Left ventricle myocardium inferior (tissue), 1 donor: ENCODE results near the gene VEGFA. TPM values are rescaled to one million over a fixed set of nuclear protein-coding genes. Genes with fewer than 3 reads are reported as not detected.

Experiments used
- DNase-seq: peaks from one replicate; pipeline ENCODE4 v3.0.0-alpha.2; 2020
- H3K27ac ChIP-seq: fragments of 200-600 bp; replicated peaks from 2 replicates; pipeline ENCODE4 v1.8.0; 2021
- H3K27me3 ChIP-seq: fragments of 200-600 bp; 2 replicates; pipeline ENCODE4 v1.8.0; 2021; ENCODE audit warnings: low read depth
- H3K36me3 ChIP-seq: fragments of 200-600 bp; 2 replicates; pipeline ENCODE4 v1.8.0; 2021
- H3K4me1 ChIP-seq: fragments of 200-600 bp; 2 replicates; pipeline ENCODE4 v1.8.0; 2021
- H3K4me3 ChIP-seq: fragments of 200-600 bp; 2 replicates; pipeline ENCODE4 v1.8.0; 2021; ENCODE audit warnings: mild to moderate bottlenecking, moderate library complexity
- H3K9me3 ChIP-seq: fragments of 200-600 bp; replicated peaks from 2 replicates; pipeline ENCODE4 v1.8.0; 2021
- CTCF ChIP-seq: fragments of 200-600 bp; IDR thresholded peaks from 2 replicates; pipeline ENCODE4 v1.8.0; 2021; ENCODE audit warnings: antibody characterized with exemption, mild to moderate bottlenecking, borderline replicate concordance
- intact Hi-C: fragments of 100-400 bp; cut with micrococcal nuclease; formaldehyde crosslinking; loops from one replicate; pipeline ENCODE4 v1.11.0; 2022
- total RNA-seq: library from RNA; stranded (reverse); fragmentation: NEBNext Ultra II Directional; extraction: Animal tissue kit (Norgen Biotek cat#: 25700); gene quantifications from one replicate; pipeline ENCODE4 v1.2.1, GENCODE V29; 2021
- donor health status: DM: no; HTN: yes; CAD: no; lungs with severe emphysema.

VEGFA gene
- total RNA-seq, 1 donor from 2014 or later = 359 TPM

GRCh38 chr6:43795421-43795820 lies 25.4 kb downstream of the VEGFA start:
- no peaks in the 10 kb centered on the region for H3K36me3 ChIP-seq
- intact Hi-C loops = no loop called here
- no peak overlapping the region for H3K4me3 ChIP-seq
- H3K27me3 ChIP-seq = no peaks in the 10 kb centered on the region
- DNase-seq = no peak
- TF ChIP-seq CTCF = no peak
- no peaks in the 10 kb centered on the region for H3K9me3 ChIP-seq
- H3K27ac ChIP-seq = no peak overlapping the region
- H3K4me1 ChIP-seq = peaks cover 80% of the 10 kb centered on the region

- Histone ChIP-seq H3K27me3 (no peaks in the 10 kb centered on the region), H3K9me3 (no peaks in the 10 kb centered on the region), H3K4me3 (no peak overlapping the region), H3K27ac (no peak overlapping the region), H3K4me1 (peaks cover 80% of the 10 kb centered on the region), H3K36me3 (no peaks in the 10 kb centered on the region)
- TF ChIP-seq CTCF = no peak
- DNase-seq = no peak
- intact Hi-C loops = no loop called here
Observed at GRCh38 chr6:43796168-43796567, 26.2 kb downstream of the VEGFA start.

DNA sequence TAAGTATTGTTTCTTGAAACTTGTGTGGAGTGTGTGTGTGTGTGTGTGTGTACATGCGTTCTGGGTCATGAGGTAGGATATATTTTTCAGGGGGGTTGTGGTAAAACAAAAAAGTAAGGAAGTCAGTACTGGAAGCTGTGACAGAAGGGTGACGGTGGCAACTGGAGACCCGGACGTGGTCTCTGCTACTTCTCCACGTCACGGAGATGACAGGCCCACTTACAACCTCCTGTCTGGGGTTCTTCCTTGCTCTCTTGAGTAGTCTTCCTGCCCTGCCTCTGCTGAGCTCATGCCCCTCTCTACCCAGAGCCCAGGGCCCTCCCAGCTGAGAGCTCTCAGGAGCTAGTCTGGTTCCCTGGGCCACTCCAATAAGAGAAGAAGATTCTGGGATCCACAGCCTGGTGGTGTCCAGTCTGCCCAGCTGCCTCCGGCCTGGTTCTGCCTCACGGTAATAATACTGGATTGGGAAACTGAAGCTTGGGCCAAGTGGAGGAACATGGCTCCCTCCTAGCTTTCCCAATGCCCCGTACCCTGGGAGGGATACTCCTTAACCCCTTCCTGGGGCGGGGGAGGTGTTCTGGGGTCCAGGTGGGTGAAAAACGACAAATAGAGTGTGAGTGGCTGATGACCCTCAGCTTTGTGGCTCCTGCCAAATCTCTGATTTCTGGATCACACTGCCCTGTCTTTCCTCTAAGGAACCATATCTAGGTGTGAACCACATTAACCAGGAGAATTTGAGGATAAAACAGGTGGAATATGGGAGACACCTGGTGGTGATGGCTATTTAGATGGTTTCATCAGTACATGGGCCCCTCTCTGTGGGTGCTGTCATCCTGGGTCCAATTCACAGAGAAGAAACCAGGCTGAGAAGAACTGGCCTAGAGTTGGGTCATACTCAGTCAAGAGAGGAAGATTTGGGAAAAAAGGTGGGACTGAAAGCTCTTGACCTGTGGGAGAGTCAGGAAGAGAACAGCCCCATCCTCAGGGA lies 27.2 kb downstream of the VEGFA start:
- H3K9me3 ChIP-seq = no peaks in the 10 kb centered on the region
- H3K4me3 ChIP-seq = no peak overlapping the region
- no peaks in the 10 kb centered on the region for H3K36me3 ChIP-seq
- DNase-seq = no peak
- no peak for TF ChIP-seq CTCF
- intact Hi-C loops = no loop called here
- H3K4me1 ChIP-seq = peaks cover 80% of the 10 kb centered on the region
- H3K27me3 ChIP-seq = no peaks in the 10 kb centered on the region
- H3K27ac ChIP-seq = peak overlapping the region; percentile 77

DNA sequence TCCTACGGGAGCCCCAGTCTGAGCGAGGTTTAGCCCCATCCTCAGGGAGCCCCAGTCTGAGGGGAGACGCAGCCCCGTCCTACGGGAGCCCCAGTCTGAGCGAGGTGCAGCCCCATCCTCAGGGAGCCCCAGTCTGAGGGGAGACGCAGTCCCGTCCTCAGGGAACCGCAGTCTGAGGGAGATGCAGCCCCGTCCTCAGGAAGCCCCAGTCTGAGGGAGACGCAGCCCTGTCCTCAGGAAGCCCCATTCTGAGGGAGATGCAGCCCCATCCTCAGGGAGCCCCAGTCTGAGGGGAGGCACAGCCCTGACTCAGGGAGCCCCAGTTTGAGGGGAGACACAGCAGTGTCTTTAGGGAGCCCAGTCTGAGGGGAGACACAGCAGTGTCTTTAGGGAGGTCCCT lies 27.9 kb downstream of the VEGFA start:
- Histone ChIP-seq H3K27ac (peak overlapping the region; percentile 77), H3K4me1 (peaks cover 80% of the 10 kb centered on the region), H3K36me3 (no peaks in the 10 kb centered on the region), H3K27me3 (no peaks in the 10 kb centered on the region), H3K4me3 (no peak overlapping the region), H3K9me3 (no peaks in the 10 kb centered on the region)
- intact Hi-C loops = no loop called here
- TF ChIP-seq CTCF = no peak
- DNase-seq = no peak

- intact Hi-C loops = no loop called here
- no peaks in the 10 kb centered on the region for H3K9me3 ChIP-seq
- DNase-seq = peak; percentile 60
- no peaks in the 10 kb centered on the region for H3K36me3 ChIP-seq
- peak overlapping the region; percentile 77 for H3K27ac ChIP-seq
- no peaks in the 10 kb centered on the region for H3K27me3 ChIP-seq
- peaks cover 73% of the 10 kb centered on the region for H3K4me1 ChIP-seq
- no peak overlapping the region for H3K4me3 ChIP-seq
- TF ChIP-seq CTCF = no peak
Observed at GRCh38 chr6:43798688-43799444, 28.9 kb downstream of the VEGFA start.
